Measurements from ENCODE around the gene RBBP8. TPM values are rescaled to one million over a fixed set of nuclear protein-coding genes. Genes with fewer than 3 reads are reported as not detected.

RBBP8 gene
- 29.5 TPM for total RNA-seq

DNA sequence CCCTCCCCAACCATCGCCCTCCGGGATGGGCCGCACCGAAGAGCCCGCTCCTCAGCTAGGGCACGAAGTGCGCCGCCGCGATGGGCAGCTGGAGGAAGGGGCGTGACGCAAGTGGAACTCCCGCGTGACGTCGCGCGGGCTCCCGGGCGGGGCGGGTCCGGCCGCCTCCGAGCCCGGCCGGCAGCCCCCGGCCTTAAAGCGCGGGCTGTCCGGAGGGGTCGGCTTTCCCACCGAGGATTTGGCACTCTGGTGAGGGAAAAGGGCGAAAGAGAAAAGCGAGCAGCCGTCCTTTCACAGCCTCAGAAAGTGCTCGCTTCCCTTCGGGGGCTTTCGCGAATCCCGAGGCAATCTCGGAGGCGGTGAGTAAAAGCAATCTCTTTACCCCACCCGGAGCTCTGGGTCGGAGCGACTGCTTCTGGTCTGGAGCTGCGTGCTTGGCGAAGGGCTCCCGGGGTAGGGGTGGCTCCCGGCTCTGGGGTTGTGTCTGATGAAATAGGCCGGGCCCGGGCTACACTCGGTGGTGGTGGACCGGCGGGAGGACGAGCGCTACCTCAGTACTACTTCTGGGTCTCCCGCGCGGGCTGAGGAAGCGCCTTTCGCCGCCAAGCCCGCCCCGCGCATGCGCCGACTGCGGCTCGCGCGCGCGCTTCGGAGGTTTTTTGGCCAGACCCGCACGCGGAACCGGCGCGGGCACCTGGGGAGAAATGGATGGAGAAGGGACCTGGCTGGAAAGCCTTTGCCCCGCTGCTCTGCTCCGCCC is at the start of gene RBBP8:
Gene RBBP8 (plus strand): TSS at position 123 of the 760 bp plus-strand sequence. CDS start 3,524 bp downstream, outside the sequence.

Small RNA genes lying within 50 kb of the gene (small RNA-seq; reads per million reads assigned to genes)
- not detected for gene RF00019 (ENCODE audit: low replicate concordance)
- not detected for gene RN7SL745P (ENCODE audit: low replicate concordance)

Other genes starting within 250 kb of the RBBP8 start
- gene CABLES1, start 202.2 kb downstream of the RBBP8 start, total RNA-seq, result 27.7 TPM